Measurements from ENCODE around the gene MAP1LC3B2.

Gene MAP1LC3B2

GRCh38 chr12:116537101-116537904, 21.9 kb upstream of the MAP1LC3B2 start:
- DNase-seq (ENCODE audit: insufficient read length, low spot score) (no peak), FAIRE-seq (no peak)

GRCh38 chr12:116538076-116538591, 21.0 kb upstream of the MAP1LC3B2 start:
- DNase-seq (ENCODE audit: insufficient read length, low spot score) (no peak), FAIRE-seq (no peak)

GRCh38 chr12:116538682-116539305, 20.4 kb upstream of the MAP1LC3B2 start:
- no peak for DNase-seq (ENCODE audit: insufficient read length, low spot score)
- FAIRE-seq: no peak

- DNase-seq (ENCODE audit: insufficient read length, low spot score) (no peak), FAIRE-seq (no peak)
Observed at GRCh38 chr12:116539361-116539771, 19.8 kb upstream of the MAP1LC3B2 start.

- DNase-seq (ENCODE audit: insufficient read length, low spot score) (no peak), FAIRE-seq (no peak)
Observed at GRCh38 chr12:116539905-116540482, 19.2 kb upstream of the MAP1LC3B2 start.

GRCh38 chr12:116540622-116541152, 18.5 kb upstream of the MAP1LC3B2 start:
- DNase-seq (ENCODE audit: insufficient read length, low spot score) (no peak), FAIRE-seq (no peak)

- FAIRE-seq: no peak
Observed at GRCh38 chr12:116541547-116542344, 17.4 kb upstream of the MAP1LC3B2 start.

GRCh38 chr12:116542345-116542956, 16.7 kb upstream of the MAP1LC3B2 start:
- DNase-seq (ENCODE audit: insufficient read length, low spot score) (peak; percentile 49), FAIRE-seq (no peak)

More at GRCh38 chr12:116541547-116542344, 17.4 kb upstream of the MAP1LC3B2 start:
- no peak for DNase-seq (ENCODE audit: insufficient read length, low spot score)

- DNase-seq (ENCODE audit: insufficient read length, low spot score) (no peak), FAIRE-seq (no peak)
Observed at GRCh38 chr12:116544656-116545055, 14.5 kb upstream of the MAP1LC3B2 start.

GRCh38 chr12:116545144-116545543, 14.0 kb upstream of the MAP1LC3B2 start:
- no peak for DNase-seq (ENCODE audit: insufficient read length, low spot score)
- FAIRE-seq: no peak

- FAIRE-seq (no peak), DNase-seq (ENCODE audit: insufficient read length, low spot score) (no peak)
Observed at GRCh38 chr12:116545936-116546335, 13.2 kb upstream of the MAP1LC3B2 start.

GRCh38 chr12:116547955-116548501, 11.2 kb upstream of the MAP1LC3B2 start:
- no peak for FAIRE-seq
- DNase-seq (ENCODE audit: insufficient read length, low spot score): peak; percentile 20

- no peak for FAIRE-seq
Observed at GRCh38 chr12:116549993-116550392, 9.2 kb upstream of the MAP1LC3B2 start.

GRCh38 chr12:116551151-116551550, 8.0 kb upstream of the MAP1LC3B2 start:
- DNase-seq (ENCODE audit: insufficient read length, low spot score) (no peak), FAIRE-seq (no peak)

More at GRCh38 chr12:116549993-116550392, 9.2 kb upstream of the MAP1LC3B2 start:
- no peak for DNase-seq (ENCODE audit: insufficient read length, low spot score)

- no peak for DNase-seq (ENCODE audit: insufficient read length, low spot score)
- no peak for FAIRE-seq
Observed at GRCh38 chr12:116551619-116551951, 7.6 kb upstream of the MAP1LC3B2 start.

- DNase-seq (ENCODE audit: insufficient read length, low spot score) (no peak), FAIRE-seq (no peak)
Observed at GRCh38 chr12:116551952-116552772, 7.0 kb upstream of the MAP1LC3B2 start.

- no peak for DNase-seq (ENCODE audit: insufficient read length, low spot score)
- no peak for FAIRE-seq
Observed at GRCh38 chr12:116552773-116553373, 6.3 kb upstream of the MAP1LC3B2 start.

GRCh38 chr12:116556356-116556952, 2.7 kb upstream of the MAP1LC3B2 start:
- DNase-seq (ENCODE audit: insufficient read length, low spot score) (no peak), FAIRE-seq (no peak)

Data from HTR-8/SVneo (cell line).